HCT116 (cell line): ENCODE results near the gene NID2. TPM values are rescaled to one million over a fixed set of nuclear protein-coding genes. Genes with fewer than 3 reads are reported as not detected.

Source experiments
- ATAC-seq: fragments of 200-7000 bp; cut with Tn5 transposase; 2 replicates; pipeline ENCODE4 v1.9.1; 2020; ENCODE audit warnings: mild to moderate bottlenecking, moderate library complexity
- BruUV-seq: library from RNA; stranded (reverse); fragments of 400-500 nt; replicated peaks from 2 replicates; lab custom pipeline; 2021; lab: Mats Ljungman, UMichigan
- CTCF ChIA-PET: fragments of 300-600 bp; sonication (Branson Sonifier 250); formaldehyde crosslinking; loops from one replicate; lab custom pipeline; 2021; ENCODE audit warnings: antibody characterized with exemption; lab: Charles Lee
- POLR2A ChIA-PET: fragments of 300-600, 350-600 bp; sonication (Branson Sonifier 250); formaldehyde crosslinking; loops from one replicate; lab custom pipeline; 2021; ENCODE audit warnings: antibody characterized with exemption; lab: Charles Lee
- RAD21 ChIA-PET, 2 experiments: fragments of 300-600 bp; sonication (Branson Sonifier 250); formaldehyde crosslinking; loops; one replicate each; lab custom pipeline; 2023; ENCODE audit warnings: low total read pairs in 2 of 2; ENCODE audit not compliant: uncharacterized antibody in 2 of 2, unreplicated experiment in 2 of 2, low non-redundant PET in 1 of 2; lab: Charles Lee
- DNase-seq: peaks from one replicate; pipeline ENCODE4 v3.0.0-alpha.2; 2010; ENCODE audit warnings: low read depth, low spot score
- H2AFZ ChIP-seq: fragments of 200-600 bp; shearing (Covaris generic), sonication (generic); 2 replicates; pipeline ENCODE4 v1.6.1; 2017; ENCODE audit warnings: low read depth, mixed run types, mixed read lengths, antibody characterized with exemption, low read length; ENCODE audit not compliant: poor library complexity, severe bottlenecking
- H3K27ac ChIP-seq: 2 replicates; pipeline ENCODE4 v1.5.1; 2012; ENCODE audit warnings: low read depth, low read length
- H3K27me3 ChIP-seq: fragments of 200-600 bp; sonication (generic); 2 replicates; pipeline ENCODE4 v1.6.1; 2016; ENCODE audit warnings: mixed run types, low read length, mixed read lengths; ENCODE audit not compliant: insufficient read depth
- H3K36me3 ChIP-seq, 2 experiments: fragments of 200-500 bp in 1 of 2; fragments of 200-600 bp in 1 of 2; sonication (Bioruptor generic) in 1 of 2; sonication (generic) in 1 of 2; 2 replicates each; pipeline versions ENCODE4 v1.5.1 to v1.6.1; 2014 to 2016; ENCODE audit warnings: low read length in 2 of 2, inconsistent platforms in 1 of 2, mixed read lengths in 1 of 2, mixed run types in 1 of 2; ENCODE audit not compliant: insufficient read depth in 2 of 2, control insufficient read depth in 1 of 2
- H3K4me1 ChIP-seq, 2 experiments: fragments of 200-600 bp in 1 of 2; sonication (generic) in 1 of 2; 2 replicates each; pipeline versions ENCODE4 v1.5.1 to v1.6.1; 2012 to 2017; ENCODE audit warnings: low read length in 2 of 2, inconsistent platforms in 1 of 2, mild to moderate bottlenecking in 1 of 2, mixed read lengths in 1 of 2, mixed run types in 1 of 2, moderate library complexity in 1 of 2; ENCODE audit not compliant: insufficient read depth in 2 of 2, control insufficient read depth in 1 of 2
- H3K4me2 ChIP-seq: fragments of 200-600 bp; sonication (generic); 2 replicates; pipeline ENCODE4 v1.6.1; 2017; ENCODE audit warnings: mixed run types, low read length, mixed read lengths
- H3K4me3 ChIP-seq, 2 experiments: fragments of 200-600 bp in 1 of 2; sonication (generic) in 1 of 2; replicated peaks in 1 of 2; 2 replicates each; pipeline ENCODE4 v1.5.1; 2011 to 2016; ENCODE audit warnings: low read length in 2 of 2, control low read depth in 1 of 2, low read depth in 1 of 2, mild to moderate bottlenecking in 1 of 2, mixed read lengths in 1 of 2, mixed run types in 1 of 2
- H3K79me2 ChIP-seq: fragments of 200-600 bp; sonication (generic); 2 replicates; pipeline ENCODE4 v1.6.1; 2017; ENCODE audit warnings: mild to moderate bottlenecking, mixed run types, low read length, moderate library complexity, mixed read lengths; ENCODE audit not compliant: insufficient read depth
- H3K9ac ChIP-seq: fragments of 200-600 bp; sonication (generic); 2 replicates; pipeline ENCODE4 v1.6.1; 2016; ENCODE audit warnings: low read length, mixed read lengths
- H3K9me2 ChIP-seq: fragments of 200-600 bp; sonication (generic), shearing (Covaris generic); 2 replicates; pipeline ENCODE4 v1.6.1; 2017; ENCODE audit warnings: mixed run types, mild to moderate bottlenecking, moderate library complexity; ENCODE audit not compliant: insufficient read depth
- H3K9me3 ChIP-seq, 2 experiments: fragments of 200-500 bp in 1 of 2; fragments of 200-600 bp in 1 of 2; sonication (Bioruptor generic) in 1 of 2; sonication (generic) in 1 of 2; 2 replicates each; pipeline ENCODE4 v1.6.1; 2014 to 2017; ENCODE audit warnings: low read length in 2 of 2, mixed read lengths in 2 of 2, inconsistent platforms in 1 of 2, low read depth in 1 of 2, mild to moderate bottlenecking in 1 of 2, mixed run types in 1 of 2, moderate library complexity in 1 of 2; ENCODE audit not compliant: control insufficient read depth in 1 of 2, insufficient read depth in 1 of 2
- H4K20me1 ChIP-seq: fragments of 200-600 bp; sonication (generic), shearing (Covaris generic); 2 replicates; pipeline ENCODE4 v1.6.1; 2017; ENCODE audit warnings: mixed run types, mild to moderate bottlenecking, moderate library complexity; ENCODE audit not compliant: insufficient read depth
- ATF3 ChIP-seq: IDR thresholded peaks from 2 replicates; pipeline ENCODE4 v1.6.1; 2012
- CBX3 ChIP-seq: IDR thresholded peaks from 2 replicates; pipeline ENCODE4 v1.6.1; 2012; ENCODE audit warnings: low read depth
- CEBPB ChIP-seq: IDR thresholded peaks from 2 replicates; pipeline ENCODE4 v1.6.1; 2012; ENCODE audit warnings: low read depth
- EGR1 ChIP-seq: IDR thresholded peaks from 2 replicates; pipeline ENCODE4 v1.6.1; 2012; ENCODE audit warnings: low read depth
- ELF1 ChIP-seq: IDR thresholded peaks from 2 replicates; pipeline ENCODE4 v1.6.1; 2012; ENCODE audit warnings: low read depth, borderline replicate concordance
- EZH2 ChIP-seq: fragments of 200-600 bp; sonication (generic); IDR thresholded peaks from 2 replicates; pipeline ENCODE4 v1.6.1; 2017; ENCODE audit warnings: antibody characterized with exemption, mixed run types
- EZH2phosphoT487 ChIP-seq: fragments of 200-600 bp; IDR thresholded peaks from 2 replicates; pipeline ENCODE4 v1.6.1; 2018; ENCODE audit warnings: antibody characterized with exemption, borderline replicate concordance
- FOSL1 ChIP-seq: IDR thresholded peaks from 2 replicates; pipeline ENCODE4 v1.6.1; 2012; ENCODE audit warnings: low read depth
- JUND ChIP-seq: IDR thresholded peaks from 2 replicates; pipeline ENCODE4 v1.6.1; 2012
- POLR2A ChIP-seq: IDR thresholded peaks from 2 replicates; pipeline ENCODE4 v1.7.0; 2011; ENCODE audit warnings: borderline replicate concordance; ENCODE audit not compliant: insufficient read depth, insufficient read length; ENCODE audit errors: extremely low read depth
- POLR2AphosphoS5 ChIP-seq: IDR thresholded peaks from 2 replicates; pipeline ENCODE4 v1.6.1; 2011; ENCODE audit warnings: mild to moderate bottlenecking, low read depth, low read length, moderate library complexity
- RAD21 ChIP-seq: IDR thresholded peaks from 2 replicates; pipeline ENCODE4 v1.6.1; 2012; ENCODE audit warnings: low read depth, mild to moderate bottlenecking
- SIN3A ChIP-seq: IDR thresholded peaks from 2 replicates; pipeline ENCODE4 v1.6.1; 2012; ENCODE audit warnings: low read depth
- SP1 ChIP-seq: IDR thresholded peaks from 2 replicates; pipeline ENCODE4 v1.6.1; 2012; ENCODE audit warnings: low read depth
- SRF ChIP-seq: IDR thresholded peaks from 2 replicates; pipeline ENCODE4 v1.6.1; 2012; ENCODE audit warnings: low read depth
- TCF7L2 ChIP-seq: IDR thresholded peaks from 2 replicates; pipeline ENCODE4 v1.7.0; 2011; ENCODE audit warnings: borderline replicate concordance, inconsistent platforms; ENCODE audit not compliant: insufficient read depth, insufficient read length; ENCODE audit errors: extremely low read depth
- YY1 ChIP-seq: IDR thresholded peaks from 2 replicates; pipeline ENCODE4 v1.6.1; 2011; ENCODE audit warnings: low read length, low read depth, moderate library complexity, mild to moderate bottlenecking; ENCODE audit not compliant: insufficient replicate concordance; ENCODE audit errors: extremely low read depth
- ZNF274 ChIP-seq: fragments of 200-500 bp; sonication (Bioruptor generic); IDR thresholded peaks from 2 replicates; pipeline ENCODE4 v1.6.1; 2014; ENCODE audit warnings: mild to moderate bottlenecking, low read depth, low read length, inconsistent platforms
- intact Hi-C: fragments of 100-400 bp; cut with micrococcal nuclease; formaldehyde crosslinking; loops from 2 replicates; pipeline ENCODE4 v1.10.0; 2022
- total RNA-seq: library from RNA; stranded (reverse); gene quantifications from one replicate; pipeline ENCODE4 v1.2.1, GENCODE V29; 2021; ENCODE audit not compliant: unreplicated experiment
- TF ChIP-seq, protein P1 (sequence below): IDR thresholded peaks from 2 replicates; pipeline ENCODE4 v1.6.1; 2012; ENCODE audit warnings: low read depth
- TF ChIP-seq, protein P2 (sequence below), 3 experiments: fragments of 200-600 bp in 1 of 3; sonication (generic) in 1 of 3; IDR thresholded peaks in 2 of 3; conservative IDR thresholded peaks in 1 of 3; 2 replicates each; pipeline ENCODE4 v1.5.1; 2012 to 2017; ENCODE audit warnings: low read depth in 2 of 3, low read length in 2 of 3, antibody characterized with exemption in 1 of 3, borderline replicate concordance in 1 of 3, control low read depth in 1 of 3, mild to moderate bottlenecking in 1 of 3, mixed read lengths in 1 of 3, mixed run types in 1 of 3, moderate library complexity in 1 of 3; ENCODE audit not compliant: insufficient read depth in 1 of 3

Gene NID2
- total RNA-seq, 1 experiment from 2014 or later, result 0.84 TPM

- Histone ChIP-seq H3K4me2 (no peak overlapping the region), H4K20me1 (no peaks in the 10 kb centered on the region), H3K9me3 (no peaks in the 10 kb centered on the region), H3K9me2 (no peaks in the 10 kb centered on the region), H3K36me3 (no peaks in the 10 kb centered on the region), H3K4me3 (no peak overlapping the region), H3K27ac (no peak overlapping the region), H3K79me2 (no peaks in the 10 kb centered on the region), H3K27me3 (peaks cover 6% of the 10 kb centered on the region; the same call in 1 of the 2 replicates), H2AFZ (no peak overlapping the region), H3K9ac (no peak overlapping the region), H3K4me1 (no peaks in the 10 kb centered on the region)
- CTCF ChIA-PET, result no interaction called here
- RAD21 ChIA-PET, result no interaction called here
- BruUV-seq, result no TSS peak
- intact Hi-C loops, result no loop called here
- no peak for DNase-seq
- TF ChIP-seq ELF1 (no peak), RAD21 (no peak), EZH2phosphoT487 (no peak), YY1 (no peak), EZH2 (no peak), FOSL1 (no peak), TCF7L2 (no peak), ZNF274 (no peak), POLR2AphosphoS5 (no peak), JUND (no peak), SRF (no peak), ATF3 (no peak), CBX3 (no peak), EGR1 (no peak), CEBPB (no peak), SP1 (no peak), SIN3A (no peak), POLR2A (no peak)
- TF ChIP-seq, protein P1, sequence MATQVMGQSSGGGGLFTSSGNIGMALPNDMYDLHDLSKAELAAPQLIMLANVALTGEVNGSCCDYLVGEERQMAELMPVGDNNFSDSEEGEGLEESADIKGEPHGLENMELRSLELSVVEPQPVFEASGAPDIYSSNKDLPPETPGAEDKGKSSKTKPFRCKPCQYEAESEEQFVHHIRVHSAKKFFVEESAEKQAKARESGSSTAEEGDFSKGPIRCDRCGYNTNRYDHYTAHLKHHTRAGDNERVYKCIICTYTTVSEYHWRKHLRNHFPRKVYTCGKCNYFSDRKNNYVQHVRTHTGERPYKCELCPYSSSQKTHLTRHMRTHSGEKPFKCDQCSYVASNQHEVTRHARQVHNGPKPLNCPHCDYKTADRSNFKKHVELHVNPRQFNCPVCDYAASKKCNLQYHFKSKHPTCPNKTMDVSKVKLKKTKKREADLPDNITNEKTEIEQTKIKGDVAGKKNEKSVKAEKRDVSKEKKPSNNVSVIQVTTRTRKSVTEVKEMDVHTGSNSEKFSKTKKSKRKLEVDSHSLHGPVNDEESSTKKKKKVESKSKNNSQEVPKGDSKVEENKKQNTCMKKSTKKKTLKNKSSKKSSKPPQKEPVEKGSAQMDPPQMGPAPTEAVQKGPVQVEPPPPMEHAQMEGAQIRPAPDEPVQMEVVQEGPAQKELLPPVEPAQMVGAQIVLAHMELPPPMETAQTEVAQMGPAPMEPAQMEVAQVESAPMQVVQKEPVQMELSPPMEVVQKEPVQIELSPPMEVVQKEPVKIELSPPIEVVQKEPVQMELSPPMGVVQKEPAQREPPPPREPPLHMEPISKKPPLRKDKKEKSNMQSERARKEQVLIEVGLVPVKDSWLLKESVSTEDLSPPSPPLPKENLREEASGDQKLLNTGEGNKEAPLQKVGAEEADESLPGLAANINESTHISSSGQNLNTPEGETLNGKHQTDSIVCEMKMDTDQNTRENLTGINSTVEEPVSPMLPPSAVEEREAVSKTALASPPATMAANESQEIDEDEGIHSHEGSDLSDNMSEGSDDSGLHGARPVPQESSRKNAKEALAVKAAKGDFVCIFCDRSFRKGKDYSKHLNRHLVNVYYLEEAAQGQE, result no peak
- TF ChIP-seq, protein P2, sequence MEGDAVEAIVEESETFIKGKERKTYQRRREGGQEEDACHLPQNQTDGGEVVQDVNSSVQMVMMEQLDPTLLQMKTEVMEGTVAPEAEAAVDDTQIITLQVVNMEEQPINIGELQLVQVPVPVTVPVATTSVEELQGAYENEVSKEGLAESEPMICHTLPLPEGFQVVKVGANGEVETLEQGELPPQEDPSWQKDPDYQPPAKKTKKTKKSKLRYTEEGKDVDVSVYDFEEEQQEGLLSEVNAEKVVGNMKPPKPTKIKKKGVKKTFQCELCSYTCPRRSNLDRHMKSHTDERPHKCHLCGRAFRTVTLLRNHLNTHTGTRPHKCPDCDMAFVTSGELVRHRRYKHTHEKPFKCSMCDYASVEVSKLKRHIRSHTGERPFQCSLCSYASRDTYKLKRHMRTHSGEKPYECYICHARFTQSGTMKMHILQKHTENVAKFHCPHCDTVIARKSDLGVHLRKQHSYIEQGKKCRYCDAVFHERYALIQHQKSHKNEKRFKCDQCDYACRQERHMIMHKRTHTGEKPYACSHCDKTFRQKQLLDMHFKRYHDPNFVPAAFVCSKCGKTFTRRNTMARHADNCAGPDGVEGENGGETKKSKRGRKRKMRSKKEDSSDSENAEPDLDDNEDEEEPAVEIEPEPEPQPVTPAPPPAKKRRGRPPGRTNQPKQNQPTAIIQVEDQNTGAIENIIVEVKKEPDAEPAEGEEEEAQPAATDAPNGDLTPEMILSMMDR (IDR thresholded peaks at IDR 0.05 in 2 of 3, conservative IDR thresholded peaks at IDR 0.05 in 1 of 3; ENCODE audit: borderline replicate concordance in 1 of 3, insufficient read depth in 1 of 3, low read depth in 2 of 3, low read length in 2 of 3), result no peak
- POLR2A ChIA-PET, result no interaction called here
- ATAC-seq, result no peak
Observed at GRCh38 chr14:52094546-52095271, 25.9 kb upstream of the NID2 start.
